ENCODE measurements around the gene RNF2.
"Not testable (repeated sequence)": the region's sequence is repeated elsewhere in the genome, so short reads cannot be mapped to it uniquely, and the experiment has no call there.

The RNF2 gene

GRCh38 chr1:185049670-185050069 is 4.3 kb downstream of the RNF2 start:
- DNase-seq (ENCODE audit: low read depth in 2 of 2, low spot score in 1 of 2) = no peak

DNA sequence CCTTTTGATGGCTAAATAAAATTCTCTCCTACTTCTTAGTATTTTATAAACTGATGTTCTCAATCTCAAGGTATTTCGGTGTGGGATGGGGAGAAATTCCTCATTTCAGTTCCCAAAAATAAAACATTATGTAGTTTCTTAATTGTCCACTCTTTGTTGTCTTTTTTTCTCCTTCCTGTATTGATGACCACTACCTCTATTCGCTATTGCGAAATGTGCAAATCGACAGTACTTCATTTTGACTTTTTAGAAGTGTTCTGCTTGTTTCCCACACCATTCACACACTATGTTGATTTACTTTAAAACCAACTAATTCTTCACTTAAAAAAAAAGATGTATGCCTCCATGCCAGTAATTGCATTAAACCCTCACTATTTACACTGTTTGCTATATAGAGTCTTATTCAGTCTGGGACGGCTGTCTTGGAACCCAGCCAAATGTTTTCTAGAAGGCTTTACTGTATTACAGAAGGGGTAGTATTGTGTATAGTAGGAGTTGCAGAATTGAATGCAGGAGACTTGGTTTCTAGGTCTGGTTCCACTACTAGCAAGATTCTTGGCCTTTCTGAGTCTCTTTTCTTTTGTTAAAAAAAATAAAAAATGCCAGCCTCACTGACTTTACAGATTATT is 5.6 kb downstream of the RNF2 start:
- DNase-seq (ENCODE audit: low read depth in 2 of 2, low spot score in 1 of 2) = no peak

GRCh38 chr1:185053204-185053603 is 7.8 kb downstream of the RNF2 start:
- DNase-seq (ENCODE audit: low read depth in 2 of 2, low spot score in 1 of 2) = no peak

- no peak for DNase-seq (ENCODE audit: low read depth in 2 of 2, low spot score in 1 of 2)
These were observed 9.2 kb downstream of the RNF2 start for GRCh38 chr1:185054365-185055060.

GRCh38 chr1:185058110-185058509 is 12.8 kb downstream of the RNF2 start:
- no peak for DNase-seq (ENCODE audit: low read depth in 2 of 2, low spot score in 1 of 2)

DNA sequence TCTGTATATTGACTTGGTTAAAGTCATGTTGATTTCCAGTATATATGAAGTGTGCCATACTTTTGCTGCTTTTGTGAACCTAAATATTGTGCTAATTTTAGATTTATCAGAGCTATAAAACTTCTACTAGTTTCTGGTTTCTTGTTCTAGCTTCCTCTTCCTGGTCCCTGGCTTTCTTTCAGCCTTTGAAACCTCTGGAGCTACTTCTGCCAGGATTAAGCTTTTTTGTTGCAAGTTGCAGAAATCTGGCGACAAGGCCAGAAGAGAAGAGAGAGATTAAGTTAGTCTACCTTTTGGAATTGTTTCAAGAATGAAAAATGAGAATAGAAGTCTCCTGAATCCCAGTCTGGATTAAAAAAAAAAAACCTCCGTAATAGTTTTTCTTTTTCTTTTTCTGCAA is 13.5 kb downstream of the RNF2 start:
- no peak for DNase-seq (ENCODE audit: low read depth in 2 of 2, low spot score in 1 of 2)

DNA sequence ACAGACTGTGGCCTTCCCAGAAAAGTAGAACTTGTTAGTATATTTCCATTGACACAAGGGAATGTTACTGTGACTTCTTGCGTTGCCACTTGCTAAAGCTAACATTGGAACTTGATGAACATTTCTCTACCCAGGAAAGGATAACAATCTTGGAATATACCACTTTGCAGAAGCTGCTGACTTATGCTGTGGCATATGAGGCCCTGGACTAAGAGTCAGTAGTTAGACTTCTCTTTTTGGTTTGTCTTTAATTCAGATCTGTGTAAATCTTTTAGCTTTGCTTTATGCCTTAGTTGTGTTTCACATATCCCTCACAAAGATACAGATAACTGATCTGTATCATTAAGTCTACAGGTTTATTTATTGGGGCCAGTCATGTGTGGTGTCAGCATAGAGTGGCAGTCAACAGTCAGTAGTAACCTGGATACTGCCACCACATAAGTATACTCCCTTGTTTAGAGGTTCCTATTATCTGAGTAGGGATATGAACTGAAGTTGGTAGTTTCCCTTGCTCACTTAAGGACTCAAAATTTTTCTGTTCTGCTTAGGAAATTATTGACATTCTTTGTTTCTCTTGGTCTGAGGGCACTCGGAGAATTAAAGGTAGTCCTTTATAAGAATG is 14.7 kb downstream of the RNF2 start:
- no peak for DNase-seq (ENCODE audit: low read depth in 2 of 2, low spot score in 1 of 2)

DNA sequence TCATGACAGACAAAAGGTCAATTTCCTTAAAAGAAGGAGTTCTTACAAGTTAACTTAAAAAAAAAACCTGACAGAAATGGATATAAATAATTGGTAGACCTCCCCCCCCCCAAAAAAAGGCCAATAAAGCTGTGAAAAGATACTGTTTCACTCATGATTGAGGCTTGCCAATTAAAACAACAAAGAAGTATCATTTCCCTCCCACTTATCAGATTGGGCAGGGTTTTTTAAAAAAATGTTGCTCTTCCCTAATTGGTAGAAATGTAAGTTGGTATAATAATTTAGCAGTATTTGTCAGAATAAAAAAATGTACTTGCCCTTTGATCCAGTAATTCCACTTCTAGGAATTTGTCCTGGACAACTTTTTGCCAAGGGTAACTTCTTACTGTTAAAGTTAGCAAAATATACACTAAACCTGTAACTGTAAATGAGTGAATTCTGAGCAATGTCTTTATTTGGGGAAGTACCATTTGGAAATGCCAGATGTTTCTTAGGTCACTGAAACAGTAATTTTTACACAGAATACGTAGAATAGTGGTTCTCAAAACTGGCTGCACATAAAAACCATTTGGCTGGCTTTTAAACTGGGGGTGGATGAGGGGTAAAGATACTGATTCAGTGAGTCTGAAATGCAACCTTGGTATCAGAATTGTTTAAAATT is 17.5 kb downstream of the RNF2 start:
- no peak for DNase-seq (ENCODE audit: low read depth in 2 of 2, low spot score in 1 of 2)

DNA sequence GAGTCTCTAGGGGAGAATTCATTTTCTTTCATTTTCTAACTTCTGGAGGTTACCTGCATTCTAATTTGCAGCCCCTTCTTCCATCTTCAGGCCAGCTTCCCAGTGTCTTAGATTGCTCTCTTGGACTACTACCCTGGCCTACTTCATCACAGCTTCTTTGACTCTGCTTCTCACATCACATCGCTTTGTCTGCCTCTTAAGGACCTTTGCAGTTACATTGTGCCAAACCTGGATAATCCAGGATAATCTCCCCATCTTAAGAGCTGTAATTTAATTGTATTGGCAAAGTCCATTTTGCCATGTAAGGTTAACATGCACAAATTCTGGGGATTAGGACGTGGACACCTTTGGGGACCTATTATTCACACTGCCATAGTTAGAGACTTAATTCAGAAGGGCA is 18.4 kb downstream of the RNF2 start:
- DNase-seq (ENCODE audit: low read depth in 2 of 2, low spot score in 1 of 2) = no peak

DNA sequence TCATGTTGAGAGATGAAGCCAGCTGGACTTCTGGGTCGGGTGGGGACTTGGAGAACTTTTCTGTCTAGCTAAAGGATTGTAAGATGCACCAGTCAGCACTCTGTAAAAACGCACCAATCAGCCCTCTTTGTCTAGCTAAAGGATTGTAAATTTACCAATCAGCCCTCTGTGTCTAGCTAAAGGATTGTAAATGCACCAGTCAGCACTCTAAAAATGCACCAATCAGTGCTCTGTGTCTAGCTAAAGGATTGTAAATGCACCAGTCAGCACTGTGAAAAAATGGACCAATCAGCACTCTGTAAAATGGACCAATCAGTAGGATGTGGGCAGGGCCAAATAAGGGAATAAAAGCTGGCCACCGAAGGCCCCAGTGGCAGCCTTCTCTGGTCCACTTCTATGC is 19.6 kb downstream of the RNF2 start:
- DNase-seq (ENCODE audit: low read depth in 2 of 2, low spot score in 1 of 2) = not testable (repeated sequence)

DNA sequence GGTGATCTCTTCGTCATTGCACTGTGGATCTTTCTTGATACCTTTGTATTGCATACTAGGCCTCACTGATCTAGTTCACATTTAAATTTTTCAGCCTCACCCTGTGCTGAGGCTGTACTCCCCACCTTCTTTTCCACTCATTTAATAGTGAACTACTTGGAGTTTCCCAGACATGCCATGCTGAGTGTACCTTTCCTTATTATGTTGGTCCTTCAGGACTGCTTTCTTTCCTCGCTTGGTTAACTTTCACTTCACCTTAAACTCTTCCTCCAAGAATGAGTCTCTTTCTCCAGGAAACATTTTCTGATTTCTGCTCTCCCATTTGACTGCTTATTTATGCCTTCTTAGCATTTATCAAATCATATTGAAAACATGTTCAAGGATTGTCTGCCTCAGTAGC is 20.8 kb downstream of the RNF2 start:
- no peak for DNase-seq (ENCODE audit: low read depth in 2 of 2, low spot score in 1 of 2)

- no peak for DNase-seq (ENCODE audit: low read depth in 2 of 2, low spot score in 1 of 2)
These were observed 23.0 kb downstream of the RNF2 start for GRCh38 chr1:185068341-185068740.

- DNase-seq (ENCODE audit: low read depth in 2 of 2, low spot score in 1 of 2) = no peak
These were observed 23.9 kb downstream of the RNF2 start for GRCh38 chr1:185069202-185069772.

DNA sequence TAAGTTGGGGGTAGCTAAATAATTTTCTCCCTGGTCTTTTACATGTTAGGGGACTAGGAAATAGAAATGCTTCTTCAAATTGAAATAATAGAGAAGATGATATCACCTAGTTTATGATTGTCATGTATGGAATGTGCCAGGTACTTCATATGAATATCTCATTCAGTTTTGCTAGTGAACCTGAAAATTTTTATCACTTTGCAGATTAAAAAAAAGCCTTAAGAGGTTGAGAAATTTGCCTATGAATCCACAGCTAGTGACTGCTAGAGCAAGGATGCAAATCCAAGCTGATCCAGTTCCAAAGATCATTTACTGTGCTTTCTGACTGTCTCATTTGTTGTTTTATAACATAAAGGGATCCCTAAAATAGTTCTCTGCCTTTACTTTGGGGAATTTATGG is 24.7 kb downstream of the RNF2 start:
- no peak for DNase-seq (ENCODE audit: low read depth in 2 of 2, low spot score in 1 of 2)

GRCh38 chr1:185073725-185074124 is 28.4 kb downstream of the RNF2 start:
- DNase-seq (ENCODE audit: low read depth in 2 of 2, low spot score in 1 of 2) = no peak

DNA sequence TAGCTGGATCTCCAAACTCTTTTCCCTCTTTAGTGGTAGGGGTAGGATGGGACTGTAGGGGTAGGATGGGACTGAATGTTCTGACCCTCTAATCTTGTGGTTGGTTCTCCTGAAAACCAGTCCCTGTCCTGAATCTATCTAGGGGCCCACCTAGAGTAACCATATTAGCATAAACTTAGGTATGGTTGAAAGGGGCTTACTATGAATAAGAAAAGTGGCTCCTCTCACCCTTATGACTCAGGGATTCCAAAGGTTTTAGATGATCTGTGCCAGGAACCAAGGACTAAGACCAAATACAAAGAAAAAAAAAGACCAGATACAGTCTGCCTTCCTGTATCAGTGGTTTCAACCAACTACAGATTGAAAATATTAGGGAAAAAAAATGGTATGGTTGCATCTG is 28.9 kb downstream of the RNF2 start:
- no peak for DNase-seq (ENCODE audit: low read depth in 2 of 2, low spot score in 1 of 2)

DNA sequence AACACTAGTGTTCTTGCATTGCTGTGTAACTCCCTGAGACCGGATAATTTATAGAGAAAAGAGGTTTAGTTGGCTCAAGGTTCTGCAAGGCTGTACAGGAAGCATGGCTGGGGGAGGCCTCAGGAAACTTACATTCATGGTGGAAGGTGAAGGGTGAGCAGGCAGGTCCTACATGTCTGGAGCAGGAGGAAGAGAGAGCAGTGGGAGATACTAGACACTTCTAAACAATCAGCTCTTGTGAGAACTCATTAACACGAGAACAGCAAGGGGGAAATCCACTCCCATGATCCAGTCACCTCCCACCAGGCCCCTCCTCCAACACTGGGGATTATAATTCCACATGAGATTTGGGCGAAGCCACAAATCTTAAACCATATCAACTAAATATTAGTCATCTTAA is 30.1 kb downstream of the RNF2 start:
- no peak for DNase-seq (ENCODE audit: low read depth in 2 of 2, low spot score in 1 of 2)

- no peak for DNase-seq (ENCODE audit: low read depth in 2 of 2, low spot score in 1 of 2)
These were observed 32.0 kb downstream of the RNF2 start for GRCh38 chr1:185077374-185077773.

DNA sequence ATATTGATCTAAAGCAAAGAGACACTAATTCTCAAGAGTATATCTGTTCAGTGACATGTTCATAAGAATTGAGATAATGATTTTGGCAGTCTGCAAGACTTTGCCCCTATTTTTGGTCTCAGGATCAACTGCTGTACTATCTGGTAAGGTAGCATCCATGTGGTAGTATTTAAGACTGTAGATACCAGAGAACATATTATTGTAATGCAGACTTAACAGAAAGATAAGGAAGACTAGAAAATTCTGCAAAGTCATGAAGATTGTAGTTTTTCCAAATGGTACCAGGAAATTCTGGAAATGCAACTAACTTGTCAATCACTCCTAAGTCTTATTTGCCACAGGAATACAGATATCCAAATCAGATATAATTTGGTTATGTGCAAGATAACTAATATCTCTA is 35.1 kb downstream of the RNF2 start:
- DNase-seq (ENCODE audit: low read depth in 2 of 2, low spot score in 1 of 2) = no peak

- DNase-seq (ENCODE audit: low read depth in 2 of 2, low spot score in 1 of 2) = no peak
These were observed 38.5 kb downstream of the RNF2 start for GRCh38 chr1:185083818-185084217.

- DNase-seq (ENCODE audit: low read depth in 2 of 2, low spot score in 1 of 2) = no peak
These were observed 41.7 kb downstream of the RNF2 start for GRCh38 chr1:185087101-185087500.

- no peak for DNase-seq (ENCODE audit: low read depth in 2 of 2, low spot score in 1 of 2)
These were observed 42.4 kb downstream of the RNF2 start for GRCh38 chr1:185087746-185088145.
